HCT116 (cell line): ENCODE data around the gene NCAN.

Experiments used
- ATF3 ChIP-seq: IDR thresholded peaks from 2 replicates; pipeline ENCODE4 v1.6.1; 2012
- CEBPB ChIP-seq: IDR thresholded peaks from 2 replicates; pipeline ENCODE4 v1.6.1; 2012; ENCODE audit warnings: low read depth
- CTCF ChIP-seq, 3 experiments: fragments of 200-600 bp in 1 of 3; sonication (generic) in 1 of 3; IDR thresholded peaks in 2 of 3; conservative IDR thresholded peaks in 1 of 3; 2 replicates each; pipeline ENCODE4 v1.5.1; 2012 to 2017; ENCODE audit warnings: low read depth in 2 of 3, low read length in 2 of 3, antibody characterized with exemption in 1 of 3, borderline replicate concordance in 1 of 3, control low read depth in 1 of 3, mild to moderate bottlenecking in 1 of 3, mixed read lengths in 1 of 3, mixed run types in 1 of 3, moderate library complexity in 1 of 3; ENCODE audit not compliant: insufficient read depth in 1 of 3
- EZH2 ChIP-seq: fragments of 200-600 bp; sonication (generic); IDR thresholded peaks from 2 replicates; pipeline ENCODE4 v1.6.1; 2017; ENCODE audit warnings: antibody characterized with exemption, mixed run types
- EZH2phosphoT487 ChIP-seq: fragments of 200-600 bp; IDR thresholded peaks from 2 replicates; pipeline ENCODE4 v1.6.1; 2018; ENCODE audit warnings: antibody characterized with exemption, borderline replicate concordance
- MAX ChIP-seq: IDR thresholded peaks from 2 replicates; pipeline ENCODE4 v1.6.1; 2012
- POLR2A ChIP-seq: IDR thresholded peaks from 2 replicates; pipeline ENCODE4 v1.7.0; 2011; ENCODE audit warnings: borderline replicate concordance; ENCODE audit not compliant: insufficient read depth, insufficient read length; ENCODE audit errors: extremely low read depth
- RAD21 ChIP-seq: IDR thresholded peaks from 2 replicates; pipeline ENCODE4 v1.6.1; 2012; ENCODE audit warnings: low read depth, mild to moderate bottlenecking
- SIN3A ChIP-seq: IDR thresholded peaks from 2 replicates; pipeline ENCODE4 v1.6.1; 2012; ENCODE audit warnings: low read depth

- TF ChIP-seq CTCF (IDR thresholded peaks at IDR 0.05 in 2 of 3, conservative IDR thresholded peaks at IDR 0.05 in 1 of 3; ENCODE audit: borderline replicate concordance in 1 of 3, insufficient read depth in 1 of 3, low read depth in 2 of 3, low read length in 2 of 3) (no peak), POLR2A (no peak), MAX (no peak), CEBPB (no peak), SIN3A (no peak), EZH2phosphoT487 (no peak), ATF3 (no peak), EZH2 (no peak), RAD21 (no peak)
Observed at GRCh38 chr19:19268453-19269385, 57.0 kb downstream of the NCAN start.
